ENCODE results near the gene CHRNA7. TPM values are rescaled to one million over a fixed set of nuclear protein-coding genes. Genes with fewer than 3 reads are reported as not detected.

CHRNA7 gene
- total and polyA plus RNA-seq, 2 experiments from 2014 or later: not detected

DNA sequence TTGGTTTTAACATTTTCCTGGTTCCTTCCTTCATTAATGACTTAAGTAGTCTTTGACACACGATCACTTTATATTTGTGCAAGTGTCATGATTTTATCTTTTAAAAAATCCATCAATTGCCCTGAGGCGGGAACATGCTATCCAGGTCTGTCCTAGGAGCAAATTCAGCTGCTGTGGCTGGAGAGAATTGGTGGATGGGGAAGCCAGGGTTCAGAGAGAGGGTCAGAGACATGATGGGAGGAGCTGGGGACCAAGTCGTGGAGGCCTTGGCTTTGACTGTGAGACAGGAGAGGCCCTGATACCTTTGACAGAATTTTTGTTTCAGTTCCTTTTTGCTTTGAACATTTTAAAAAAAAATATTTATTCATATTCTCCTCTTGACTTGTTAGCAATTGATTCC, 89.0 kb downstream of the CHRNA7 start:
- in situ Hi-C loops (cut with MboI): no loop called here
- TF ChIP-seq EZH2 (IDR thresholded peaks at IDR 0.05; ENCODE audit: insufficient read depth, poor library complexity, severe bottlenecking) (no peak), EZH2phosphoT487 (IDR thresholded peaks at IDR 0.05; ENCODE audit: insufficient read depth, low read depth) (no peak)
- no peaks in the 10 kb centered on the region for H3K9me3 ChIP-seq (ENCODE audit: low read depth)
- H3K4me3 ChIP-seq: no peak overlapping the region
- WGBS, 2 experiments (ENCODE audit: low coverage in 1 of 2, low lambda C conversion rate in 2 of 2, missing lambda C conversion rate in 2 of 2): 11 to 16% methylated on average over 3 of the region's 3 CpGs
- H3K79me2 ChIP-seq (ENCODE audit: insufficient read depth): no peaks in the 10 kb centered on the region
- no peak for DNase-seq
- H3K36me3 ChIP-seq (ENCODE audit: low read depth): no peaks in the 10 kb centered on the region
- H3K9me2 ChIP-seq (ENCODE audit: insufficient read depth): no peaks in the 10 kb centered on the region
- no peaks in the 10 kb centered on the region for H3K27me3 ChIP-seq (replicated peaks; ENCODE audit: insufficient read depth)
- H3K9ac ChIP-seq: no peak overlapping the region
- no peak overlapping the region for H3K4me2 ChIP-seq (ENCODE audit: unreplicated experiment)
- no peaks in the 10 kb centered on the region for H4K20me1 ChIP-seq (ENCODE audit: insufficient read depth)
- H3K27ac ChIP-seq: no peak overlapping the region
- H3F3A ChIP-seq (ENCODE audit: insufficient read depth): no peaks in the 10 kb centered on the region
- H2AFZ ChIP-seq: no peak overlapping the region
- no peaks in the 10 kb centered on the region for H3K4me1 ChIP-seq (ENCODE audit: insufficient read depth)

DNA sequence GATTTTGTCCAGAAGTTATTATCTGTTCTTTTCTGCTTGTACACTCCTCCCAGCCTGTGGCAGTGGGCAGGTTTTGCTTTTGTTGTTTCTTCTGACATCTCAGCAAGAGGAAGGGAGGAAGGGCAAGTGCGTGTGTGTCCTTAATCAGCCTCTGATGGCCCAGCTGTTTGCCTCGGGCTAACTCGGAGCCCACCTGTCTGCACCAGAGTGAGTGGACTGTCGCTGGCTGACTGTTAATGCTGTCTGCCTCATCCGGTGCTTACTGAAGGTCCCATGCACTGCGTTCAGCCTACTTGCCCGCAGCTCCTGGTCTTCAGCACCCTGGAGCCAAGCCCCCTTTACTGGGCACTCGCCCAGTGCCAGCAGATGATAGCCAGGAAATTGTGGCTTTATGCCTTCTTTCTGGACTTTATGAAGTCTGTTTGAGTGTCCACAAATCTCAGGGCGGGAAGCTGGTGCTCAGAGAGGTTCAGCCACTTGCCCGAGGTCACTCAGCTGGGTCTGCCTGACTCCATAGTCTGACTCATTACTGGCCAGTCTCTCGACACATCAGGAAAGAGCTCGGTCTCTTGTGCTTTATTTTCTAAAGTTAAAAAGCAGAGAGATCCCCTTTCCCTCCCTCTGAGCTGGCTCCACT, 89.5 kb downstream of the CHRNA7 start:
- H3K4me2 ChIP-seq (ENCODE audit: unreplicated experiment): no peak overlapping the region
- H3K9ac ChIP-seq: no peak overlapping the region
- no peak for TF ChIP-seq EZH2 (IDR thresholded peaks at IDR 0.05; ENCODE audit: insufficient read depth, poor library complexity, severe bottlenecking)
- no peak for TF ChIP-seq EZH2phosphoT487 (IDR thresholded peaks at IDR 0.05; ENCODE audit: insufficient read depth, low read depth)
- WGBS, 2 experiments (ENCODE audit: low coverage in 1 of 2, low lambda C conversion rate in 2 of 2, missing lambda C conversion rate in 2 of 2): 10% methylated on average over 12 of the region's 12 CpGs
- peak; percentile 1 for DNase-seq
- H3F3A ChIP-seq (ENCODE audit: insufficient read depth): no peaks in the 10 kb centered on the region
- in situ Hi-C loops (cut with MboI): no loop called here
- H3K27me3 ChIP-seq (replicated peaks; ENCODE audit: insufficient read depth): no peaks in the 10 kb centered on the region
- H3K9me3 ChIP-seq (ENCODE audit: low read depth): no peaks in the 10 kb centered on the region
- H4K20me1 ChIP-seq (ENCODE audit: insufficient read depth): no peaks in the 10 kb centered on the region
- H3K79me2 ChIP-seq (ENCODE audit: insufficient read depth): no peaks in the 10 kb centered on the region
- no peaks in the 10 kb centered on the region for H3K4me1 ChIP-seq (ENCODE audit: insufficient read depth)
- no peaks in the 10 kb centered on the region for H3K9me2 ChIP-seq (ENCODE audit: insufficient read depth)
- H3K4me3 ChIP-seq: no peak overlapping the region
- H2AFZ ChIP-seq: no peak overlapping the region
- H3K27ac ChIP-seq: no peak overlapping the region
- no peaks in the 10 kb centered on the region for H3K36me3 ChIP-seq (ENCODE audit: low read depth)

DNA sequence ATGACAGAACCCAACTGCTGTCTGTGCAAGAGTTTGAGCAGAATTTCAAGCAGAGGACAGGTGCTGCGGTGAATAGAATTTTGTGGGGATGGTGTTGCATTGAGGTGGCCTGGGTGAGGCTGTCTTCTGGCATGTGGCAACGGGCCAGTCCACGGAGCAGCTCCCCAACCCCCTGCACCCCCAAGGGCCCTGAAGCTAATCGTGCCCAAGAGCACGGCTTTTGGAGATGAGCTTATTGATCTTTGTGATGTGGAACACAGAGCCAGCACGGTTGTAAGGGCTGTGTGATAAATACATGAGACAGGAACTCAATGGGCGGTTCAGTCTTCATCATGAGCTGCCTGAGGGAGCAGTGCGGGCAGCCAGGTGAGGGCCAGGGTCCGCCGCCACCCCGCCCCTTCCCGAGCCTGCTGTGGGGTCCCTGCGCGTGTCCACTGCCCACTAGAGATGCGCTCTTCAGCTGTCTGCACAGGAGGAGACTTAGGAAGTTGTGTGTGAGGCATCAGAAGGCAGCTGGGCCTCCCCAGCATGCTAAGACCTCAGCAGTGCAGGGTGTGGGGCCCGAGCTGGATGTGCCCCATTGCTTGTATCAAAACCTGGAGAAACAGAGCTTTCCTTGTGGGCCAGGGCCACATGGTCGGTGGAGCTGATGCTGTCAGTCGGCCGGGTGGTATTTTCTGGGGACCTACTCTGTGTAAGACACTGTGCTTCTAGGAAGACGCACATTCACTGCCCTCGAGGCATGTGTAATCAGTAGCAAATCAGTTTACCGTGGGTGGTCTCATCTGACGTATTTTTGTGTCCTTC, 90.5 kb downstream of the CHRNA7 start:
- Histone ChIP-seq H3K9me3 (ENCODE audit: low read depth) (no peaks in the 10 kb centered on the region), H3K9me2 (ENCODE audit: insufficient read depth) (no peaks in the 10 kb centered on the region), H3K9ac (no peak overlapping the region), H3K4me3 (no peak overlapping the region), H4K20me1 (ENCODE audit: insufficient read depth) (no peaks in the 10 kb centered on the region), H3F3A (ENCODE audit: insufficient read depth) (no peaks in the 10 kb centered on the region), H2AFZ (no peak overlapping the region), H3K4me1 (ENCODE audit: insufficient read depth) (no peaks in the 10 kb centered on the region), H3K36me3 (ENCODE audit: low read depth) (no peaks in the 10 kb centered on the region), H3K27ac (no peak overlapping the region), H3K79me2 (ENCODE audit: insufficient read depth) (no peaks in the 10 kb centered on the region), H3K4me2 (ENCODE audit: unreplicated experiment) (no peak overlapping the region), H3K27me3 (replicated peaks; ENCODE audit: insufficient read depth) (no peaks in the 10 kb centered on the region)
- TF ChIP-seq EZH2 (IDR thresholded peaks at IDR 0.05; ENCODE audit: insufficient read depth, poor library complexity, severe bottlenecking) (no peak), EZH2phosphoT487 (IDR thresholded peaks at IDR 0.05; ENCODE audit: insufficient read depth, low read depth) (no peak)
- DNase-seq: no peak
- WGBS, 2 experiments (ENCODE audit: low coverage in 1 of 2, low lambda C conversion rate in 2 of 2, missing lambda C conversion rate in 2 of 2): 34 to 36% methylated on average over 23 of the region's 23 CpGs
- in situ Hi-C loops (cut with MboI): no loop called here

DNA sequence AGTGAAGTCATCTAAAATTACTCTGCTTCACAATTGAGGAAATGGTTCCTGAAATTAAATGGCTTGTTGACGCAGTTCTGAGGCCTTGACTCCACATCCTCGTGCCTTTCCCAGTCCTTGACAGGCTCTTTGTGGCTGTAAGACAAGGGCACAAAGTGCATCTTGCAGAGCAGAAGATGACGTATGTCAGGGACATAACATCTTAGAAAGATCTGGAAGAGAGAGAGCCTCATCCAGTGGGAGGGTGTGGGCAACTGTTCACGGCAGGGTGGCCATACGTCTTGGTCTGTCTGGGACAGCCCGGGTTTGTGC, 91.0 kb downstream of the CHRNA7 start:
- no peak for DNase-seq
- H3K4me3 ChIP-seq: no peak overlapping the region
- WGBS, 2 experiments (ENCODE audit: low coverage in 1 of 2, low lambda C conversion rate in 2 of 2, missing lambda C conversion rate in 2 of 2): 31 to 32% methylated on average over 6 of the region's 6 CpGs
- H3K4me2 ChIP-seq (ENCODE audit: unreplicated experiment): no peak overlapping the region
- H3K4me1 ChIP-seq (ENCODE audit: insufficient read depth): no peaks in the 10 kb centered on the region
- in situ Hi-C loops (cut with MboI): no loop called here
- TF ChIP-seq EZH2phosphoT487 (IDR thresholded peaks at IDR 0.05; ENCODE audit: insufficient read depth, low read depth) (no peak), EZH2 (IDR thresholded peaks at IDR 0.05; ENCODE audit: insufficient read depth, poor library complexity, severe bottlenecking) (no peak)
- no peak overlapping the region for H3K9ac ChIP-seq
- no peak overlapping the region for H2AFZ ChIP-seq
- H3K27me3 ChIP-seq (replicated peaks; ENCODE audit: insufficient read depth): no peaks in the 10 kb centered on the region
- H3K36me3 ChIP-seq (ENCODE audit: low read depth): no peaks in the 10 kb centered on the region
- H3K9me2 ChIP-seq (ENCODE audit: insufficient read depth): no peaks in the 10 kb centered on the region
- H3F3A ChIP-seq (ENCODE audit: insufficient read depth): no peaks in the 10 kb centered on the region
- H3K79me2 ChIP-seq (ENCODE audit: insufficient read depth): no peaks in the 10 kb centered on the region
- H3K9me3 ChIP-seq (ENCODE audit: low read depth): no peaks in the 10 kb centered on the region
- no peak overlapping the region for H3K27ac ChIP-seq
- H4K20me1 ChIP-seq (ENCODE audit: insufficient read depth): no peaks in the 10 kb centered on the region

Data from GM23248 (cell line).